ENCODE results near the gene MID2.
"Not testable (repeated sequence)": the region's sequence is repeated elsewhere in the genome, so short reads cannot be mapped to it uniquely, and the experiment has no call there.

Gene MID2

GRCh38 chrX:107924136-107924746 lies 98.6 kb downstream of the MID2 start:
- no peak overlapping the region for H3K27ac ChIP-seq
- TF ChIP-seq CTCF (conservative IDR thresholded peaks at IDR 0.05), result no peak

GRCh38 chrX:107934262-107934661 lies 108.6 kb downstream of the MID2 start:
- no peak for TF ChIP-seq CTCF (conservative IDR thresholded peaks at IDR 0.05)
- no peak overlapping the region for H3K27ac ChIP-seq

- TF ChIP-seq CTCF (conservative IDR thresholded peaks at IDR 0.05), result no peak
- H3K27ac ChIP-seq, result no peak overlapping the region
Measured at GRCh38 chrX:107935200-107935599, 109.5 kb downstream of the MID2 start.

GRCh38 chrX:107935664-107936433 lies 110.2 kb downstream of the MID2 start:
- H3K27ac ChIP-seq, result no peak overlapping the region
- no peak for TF ChIP-seq CTCF (conservative IDR thresholded peaks at IDR 0.05)

GRCh38 chrX:107936434-107936730 lies 110.7 kb downstream of the MID2 start:
- TF ChIP-seq CTCF (conservative IDR thresholded peaks at IDR 0.05), result no peak
- H3K27ac ChIP-seq, result no peak overlapping the region

- H3K27ac ChIP-seq, result no peak overlapping the region
- TF ChIP-seq CTCF (conservative IDR thresholded peaks at IDR 0.05), result no peak
Measured at GRCh38 chrX:107940095-107940494, 114.4 kb downstream of the MID2 start.

GRCh38 chrX:107955337-107955736 lies 129.7 kb downstream of the MID2 start:
- not testable (repeated sequence) for H3K27ac ChIP-seq

- no peak overlapping the region for H3K27ac ChIP-seq
Measured at GRCh38 chrX:107968623-107969022, 143.0 kb downstream of the MID2 start.

More at GRCh38 chrX:107968623-107969022, 143.0 kb downstream of the MID2 start:
- no peak for TF ChIP-seq CTCF (conservative IDR thresholded peaks at IDR 0.05)
